Measurements from ENCODE around the gene NISCH. TPM values are rescaled to one million over a fixed set of nuclear protein-coding genes. Genes with fewer than 3 reads are reported as not detected.
"Not testable (repeated sequence)": the region's sequence is repeated elsewhere in the genome, so short reads cannot be mapped to it uniquely, and the experiment has no call there.

Gene NISCH
- total RNA-seq, 8 experiments from 2014 or later, result 54.4 to 134 (median 80.6) TPM

- no peak overlapping the region for H3K27ac ChIP-seq
- WGBS, 10 experiments, result 67 to 92% (median 80%) methylated on average over 1 to 3 of the region's 8 CpGs; no CpG with 5 or more reads in 5 of the 10 experiments
- H3K4me1 ChIP-seq (replicated peaks in 1 of 2), result peaks cover 0 to 2% of the 10 kb centered on the region in 2 donors
- ATAC-seq (replicated peaks in 6 of 8), result no peak
- in situ Hi-C loops (cut with MboI; ENCODE audit: low pct_unique_long_range_greater_than_20kb in 2 of 9, low sequenced_read_pairs in 9 of 9, unreplicated experiment in 9 of 9), result no loop called here
- no peak overlapping the region for H3K4me3 ChIP-seq
Observed at GRCh38 chr3:52521488-52521824, 66.1 kb downstream of the NISCH start.

DNA sequence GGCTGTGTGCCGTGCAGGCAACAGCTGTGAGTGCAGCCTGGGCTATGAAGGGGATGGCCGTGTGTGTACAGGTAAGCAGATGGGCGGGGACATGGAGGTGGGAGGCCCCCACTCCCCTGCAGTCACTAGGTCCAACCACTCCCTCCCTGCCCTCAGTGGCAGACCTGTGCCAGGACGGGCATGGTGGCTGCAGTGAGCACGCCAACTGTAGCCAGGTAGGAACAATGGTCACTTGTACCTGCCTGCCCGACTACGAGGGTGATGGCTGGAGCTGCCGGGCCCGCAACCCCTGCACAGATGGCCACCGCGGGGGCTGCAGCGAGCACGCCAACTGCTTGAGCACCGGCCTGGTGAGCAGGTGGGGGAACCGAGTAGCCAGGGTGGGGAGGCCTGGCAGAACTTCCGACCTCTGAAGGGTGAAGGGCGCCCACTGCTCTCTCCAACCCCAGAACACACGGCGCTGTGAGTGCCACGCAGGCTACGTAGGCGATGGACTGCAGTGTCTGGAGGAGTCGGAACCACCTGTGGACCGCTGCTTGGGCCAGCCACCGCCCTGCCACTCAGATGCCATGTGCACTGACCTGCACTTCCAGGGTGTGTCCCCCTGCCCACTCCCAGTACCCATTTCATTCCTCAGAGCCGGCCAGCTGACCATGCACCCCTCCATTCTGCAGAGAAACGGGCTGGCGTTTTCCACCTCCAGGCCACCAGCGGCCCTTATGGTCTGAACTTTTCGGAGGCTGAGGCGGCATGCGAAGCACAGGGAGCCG lies 66.7 kb downstream of the NISCH start:
- H3K4me1 ChIP-seq (replicated peaks in 1 of 2), result peaks cover 0 to 2% of the 10 kb centered on the region in 2 donors
- 88 to 100% (median 90%) methylated on average over 3 to 10 of the region's 33 CpGs; no CpG with 5 or more reads in 6 of the 10 experiments for WGBS, 10 experiments
- in situ Hi-C loops (cut with MboI; ENCODE audit: low pct_unique_long_range_greater_than_20kb in 2 of 9, low sequenced_read_pairs in 9 of 9, unreplicated experiment in 9 of 9), result no loop called here
- no peak for ATAC-seq (replicated peaks in 6 of 8)
- no peak overlapping the region for H3K4me3 ChIP-seq
- no peak overlapping the region for H3K27ac ChIP-seq

DNA sequence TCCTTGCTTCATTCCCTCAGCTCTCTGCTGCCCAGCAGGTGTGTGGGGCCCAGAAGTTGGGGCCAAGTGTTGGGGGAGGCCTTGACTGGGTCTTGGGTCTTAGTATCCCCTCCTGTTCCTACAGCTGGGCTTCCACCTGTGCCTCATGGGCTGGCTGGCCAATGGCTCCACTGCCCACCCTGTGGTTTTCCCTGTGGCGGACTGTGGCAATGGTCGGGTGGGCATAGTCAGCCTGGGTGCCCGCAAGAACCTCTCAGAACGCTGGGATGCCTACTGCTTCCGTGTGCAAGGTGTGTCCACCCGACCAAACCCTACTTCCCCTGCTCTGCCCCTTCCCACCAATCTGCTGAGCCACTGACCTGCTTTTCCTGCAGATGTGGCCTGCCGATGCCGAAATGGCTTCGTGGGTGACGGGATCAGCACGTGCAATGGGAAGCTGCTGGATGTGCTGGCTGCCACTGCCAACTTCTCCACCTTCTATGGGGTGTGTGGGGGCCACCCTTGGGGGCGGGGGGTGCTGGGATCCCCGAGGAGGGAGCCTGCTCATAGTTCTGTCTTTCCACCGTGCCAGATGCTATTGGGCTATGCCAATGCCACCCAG lies 67.3 kb downstream of the NISCH start:
- no peak for ATAC-seq (replicated peaks in 6 of 8)
- WGBS, 10 experiments, result 50 to 100% (median 95%) methylated on average over 1 to 10 of the region's 14 CpGs; no CpG with 5 or more reads in 5 of the 10 experiments
- in situ Hi-C loops (cut with MboI; ENCODE audit: low pct_unique_long_range_greater_than_20kb in 2 of 9, low sequenced_read_pairs in 9 of 9, unreplicated experiment in 9 of 9), result no loop called here
- no peak overlapping the region for H3K27ac ChIP-seq
- no peak overlapping the region for H3K4me3 ChIP-seq
- peaks cover 0 to 2% of the 10 kb centered on the region in 2 donors for H3K4me1 ChIP-seq (replicated peaks in 1 of 2)

DNA sequence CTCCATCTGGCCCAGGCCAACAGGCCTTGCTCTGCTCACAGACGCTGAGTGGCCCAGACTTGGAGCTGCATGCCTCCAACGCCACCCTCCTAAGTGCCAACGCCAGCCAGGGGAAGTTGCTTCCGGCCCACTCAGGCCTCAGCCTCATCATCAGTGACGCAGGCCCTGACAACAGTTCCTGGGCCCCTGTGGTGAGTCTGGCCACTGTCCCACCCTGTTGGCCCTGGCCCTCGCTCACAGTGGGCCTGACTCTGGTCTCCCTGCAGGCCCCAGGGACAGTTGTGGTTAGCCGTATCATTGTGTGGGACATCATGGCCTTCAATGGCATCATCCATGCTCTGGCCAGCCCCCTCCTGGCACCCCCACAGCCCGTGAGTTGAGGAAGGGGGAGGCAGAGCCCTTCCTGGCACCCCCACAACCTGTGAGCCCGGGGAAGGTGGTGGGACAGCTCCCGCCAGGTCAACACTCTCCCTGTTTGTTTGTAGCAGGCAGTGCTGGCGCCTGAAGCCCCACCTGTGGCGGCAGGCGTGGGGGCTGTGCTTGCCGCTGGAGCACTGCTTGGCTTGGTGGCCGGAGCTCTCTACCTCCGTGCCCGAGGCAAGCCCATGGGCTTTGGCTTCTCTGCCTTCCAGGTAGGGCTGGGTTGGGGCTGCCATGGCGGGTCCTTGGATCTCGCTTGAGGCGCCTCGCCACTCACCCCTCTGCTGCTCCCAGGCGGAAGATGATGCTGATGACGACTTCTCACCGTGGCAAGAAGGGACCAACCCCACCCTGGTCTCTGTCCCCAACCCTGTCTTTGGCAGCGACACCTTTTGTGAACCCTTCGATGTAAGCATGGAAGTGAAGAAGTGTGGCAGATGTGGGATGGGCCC lies 68.2 kb downstream of the NISCH start:
- 67 to 100% (median 87%) methylated on average over 2 to 9 of the region's 26 CpGs; no CpG with 5 or more reads in 5 of the 10 experiments for WGBS, 10 experiments
- no peak overlapping the region for H3K27ac ChIP-seq
- in situ Hi-C loops (cut with MboI; ENCODE audit: low pct_unique_long_range_greater_than_20kb in 2 of 9, low sequenced_read_pairs in 9 of 9, unreplicated experiment in 9 of 9), result no loop called here
- no peaks in the 10 kb centered on the region for H3K4me1 ChIP-seq (replicated peaks in 1 of 2)
- no peak overlapping the region for H3K4me3 ChIP-seq
- no peak for ATAC-seq (replicated peaks in 6 of 8)

DNA sequence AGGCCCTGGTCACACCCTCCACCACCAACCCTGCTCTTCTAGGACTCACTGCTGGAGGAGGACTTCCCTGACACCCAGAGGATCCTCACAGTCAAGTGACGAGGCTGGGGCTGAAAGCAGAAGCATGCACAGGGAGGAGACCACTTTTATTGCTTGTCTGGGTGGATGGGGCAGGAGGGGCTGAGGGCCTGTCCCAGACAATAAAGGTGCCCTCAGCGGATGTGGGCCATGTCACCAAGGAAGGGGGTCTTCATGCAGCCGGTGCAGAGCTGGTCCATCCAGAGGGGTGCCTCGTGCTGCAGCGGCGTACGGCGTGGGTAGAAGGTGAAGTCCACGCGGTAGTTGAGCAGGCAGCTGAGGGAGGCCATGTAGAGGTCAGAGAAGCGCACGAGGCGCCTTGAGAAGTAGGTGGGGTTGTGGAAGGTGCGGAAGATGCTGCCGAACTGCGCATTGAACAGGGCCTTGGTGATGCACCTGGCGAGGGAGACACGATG lies 68.9 kb downstream of the NISCH start:
- Histone ChIP-seq H3K27ac (no peak overlapping the region), H3K4me3 (no peak overlapping the region), H3K4me1 (replicated peaks in 1 of 2) (no peaks in the 10 kb centered on the region)
- in situ Hi-C loops (cut with MboI; ENCODE audit: low pct_unique_long_range_greater_than_20kb in 2 of 9, low sequenced_read_pairs in 9 of 9, unreplicated experiment in 9 of 9), result no loop called here
- peak in 2 of 8 experiments; percentile 2 to 4 for ATAC-seq (replicated peaks in 6 of 8)
- WGBS, 10 experiments, result 88 to 100% (median 96%) methylated on average over 3 to 11 of the region's 18 CpGs; no CpG with 5 or more reads in 5 of the 10 experiments

DNA sequence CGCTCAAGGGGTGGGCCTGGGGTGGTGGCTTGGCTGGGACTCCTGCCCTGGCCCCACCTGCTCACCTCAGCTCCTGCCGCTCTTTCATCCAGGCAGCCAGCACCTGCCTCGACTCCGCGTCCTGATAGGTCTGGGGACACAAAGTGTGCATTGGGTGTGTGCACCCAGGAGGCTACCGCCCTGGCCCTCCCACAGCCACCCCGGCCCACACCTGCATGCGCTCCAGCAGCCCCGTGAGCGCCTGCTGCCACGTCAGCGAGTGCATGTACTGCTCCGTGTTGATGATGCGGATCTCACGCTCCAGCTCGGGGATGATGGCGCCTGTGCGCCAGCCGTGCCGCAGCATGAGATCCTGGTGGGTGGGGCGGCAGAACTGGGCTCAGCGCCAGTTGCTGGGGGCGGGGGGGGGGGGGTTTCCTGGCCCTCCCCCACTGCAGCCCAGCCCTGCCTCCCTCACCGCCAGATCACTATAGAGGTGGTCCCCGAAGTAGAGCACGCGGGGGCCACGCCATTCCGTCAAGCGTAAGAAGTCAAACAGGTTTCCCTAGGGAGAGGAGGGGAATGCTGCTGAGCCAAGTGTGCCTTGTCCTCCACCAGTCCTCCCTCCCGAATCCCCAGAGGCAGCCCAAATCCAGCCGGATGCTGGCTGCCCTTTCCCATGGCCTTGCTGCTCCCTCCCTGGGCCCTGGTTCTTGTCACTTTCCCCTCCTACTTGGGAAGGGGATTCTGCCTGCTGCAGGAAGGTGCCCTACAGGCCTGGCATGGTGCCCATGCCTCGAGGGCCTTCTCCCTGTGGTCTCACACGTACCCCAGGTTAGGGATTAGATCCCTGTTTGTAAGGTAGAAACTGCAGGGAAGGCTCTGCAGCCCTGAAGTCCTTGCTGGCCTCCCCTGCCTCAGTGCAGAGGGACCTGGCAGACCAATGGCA lies 69.6 kb downstream of the NISCH start:
- Histone ChIP-seq H3K27ac (no peak overlapping the region), H3K4me3 (no peak overlapping the region), H3K4me1 (replicated peaks in 1 of 2) (no peaks in the 10 kb centered on the region)
- in situ Hi-C loops (cut with MboI; ENCODE audit: low pct_unique_long_range_greater_than_20kb in 2 of 9, low sequenced_read_pairs in 9 of 9, unreplicated experiment in 9 of 9), result no loop called here
- 60 to 100% (median 80%) methylated on average over 1 to 3 of the region's 34 CpGs; no CpG with 5 or more reads in 5 of the 10 experiments for WGBS, 10 experiments
- peak in 1 of 8 experiments; percentile 13 for ATAC-seq (replicated peaks in 6 of 8)

- WGBS, 10 experiments, result 80 to 100% (median 95%) methylated on average over 1 to 6 of the region's 9 CpGs; no CpG with 5 or more reads in 4 of the 10 experiments
- peak in 2 of 8 experiments; percentile 31 to 41 for ATAC-seq (replicated peaks in 6 of 8)
- in situ Hi-C loops (cut with MboI; ENCODE audit: low pct_unique_long_range_greater_than_20kb in 2 of 9, low sequenced_read_pairs in 9 of 9, unreplicated experiment in 9 of 9), result no loop called here
- H3K27ac ChIP-seq, result no peak overlapping the region
- no peak overlapping the region for H3K4me3 ChIP-seq
- peaks cover 0 to under 1% of the 10 kb centered on the region in 2 donors for H3K4me1 ChIP-seq (replicated peaks in 1 of 2)
Observed at GRCh38 chr3:52525680-52526561, 70.5 kb downstream of the NISCH start.

DNA sequence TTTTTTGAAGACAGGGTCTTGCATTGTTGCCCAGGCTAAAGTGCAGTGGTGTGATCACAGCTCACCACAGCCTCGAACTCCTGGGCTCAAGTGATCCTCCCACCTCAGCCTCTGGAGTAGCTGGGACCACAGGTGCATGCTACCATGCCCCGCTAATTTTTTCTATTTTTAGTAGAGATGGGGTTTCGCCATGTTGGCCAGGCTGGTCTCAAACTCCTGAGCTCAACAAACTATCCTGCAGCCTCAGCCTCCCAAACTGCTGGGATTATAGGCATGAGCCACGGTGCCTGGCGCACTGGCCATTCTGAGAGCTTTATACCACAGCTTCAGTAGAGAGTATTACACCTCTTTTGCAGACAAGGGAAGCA lies 71.3 kb downstream of the NISCH start:
- 60 to 94% (median 80%) methylated on average over 1 to 3 of the region's 5 CpGs; no CpG with 5 or more reads in 7 of the 10 experiments for WGBS, 10 experiments
- ATAC-seq (replicated peaks in 6 of 8); H3K4me1 ChIP-seq (replicated peaks in 1 of 2); H3K4me3 ChIP-seq; in situ Hi-C loops (cut with MboI; ENCODE audit: low pct_unique_long_range_greater_than_20kb in 2 of 9, low sequenced_read_pairs in 9 of 9, unreplicated experiment in 9 of 9); H3K27ac ChIP-seq: not testable (repeated sequence)

- WGBS, 10 experiments, result 33 to 100% (median 95%) methylated on average over 1 to 6 of the region's 14 CpGs; no CpG with 5 or more reads in 4 of the 10 experiments
- in situ Hi-C loops (cut with MboI; ENCODE audit: low pct_unique_long_range_greater_than_20kb in 2 of 9, low sequenced_read_pairs in 9 of 9, unreplicated experiment in 9 of 9), result no loop called here
- no peak for ATAC-seq (replicated peaks in 6 of 8)
- H3K27ac ChIP-seq, result no peak overlapping the region
- peaks cover 7 to 11% of the 10 kb centered on the region in 2 donors for H3K4me1 ChIP-seq (replicated peaks in 1 of 2)
- H3K4me3 ChIP-seq, result no peak overlapping the region
Observed at GRCh38 chr3:52527039-52527731, 71.8 kb downstream of the NISCH start.

GRCh38 chr3:52527732-52528585 lies 72.6 kb downstream of the NISCH start:
- ATAC-seq (replicated peaks in 6 of 8), result no peak
- H3K27ac ChIP-seq, result no peak overlapping the region
- in situ Hi-C loops (cut with MboI; ENCODE audit: low pct_unique_long_range_greater_than_20kb in 2 of 9, low sequenced_read_pairs in 9 of 9, unreplicated experiment in 9 of 9), result no loop called here

More at GRCh38 chr3:52527732-52528585, 72.6 kb downstream of the NISCH start:
- 87 to 100% methylated on average over 1 to 3 of the region's 18 CpGs; no CpG with 5 or more reads in 8 of the 10 experiments for WGBS, 10 experiments
- Histone ChIP-seq H3K4me3 (no peak overlapping the region), H3K4me1 (replicated peaks in 1 of 2) (peaks cover 11 to 12% of the 10 kb centered on the region in 2 donors)

Data from motor neuron (in vitro differentiated cells).